ENCODE results near the gene UIMC1.

DNA sequence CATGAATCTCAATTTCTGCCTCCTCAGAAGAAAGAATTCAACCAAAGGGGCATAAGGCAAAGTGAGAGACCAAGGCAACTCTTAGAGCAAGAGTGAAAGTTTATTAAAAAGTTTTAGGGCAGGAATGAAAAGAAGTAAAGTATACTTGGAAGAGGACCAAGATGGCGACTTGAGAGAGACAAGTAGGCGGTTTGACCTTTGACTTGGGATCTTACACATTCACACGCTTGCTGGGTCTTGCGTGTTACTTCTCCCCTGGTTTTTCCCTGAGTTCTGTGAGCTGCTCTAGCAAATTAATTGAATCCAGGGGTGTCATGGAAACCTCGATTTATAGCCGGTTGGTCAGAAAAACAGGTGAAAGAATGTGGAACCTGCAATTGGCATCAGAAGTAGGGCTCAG lies 22.9 kb upstream of the UIMC1 start:
- TF ChIP-seq, protein P1, sequence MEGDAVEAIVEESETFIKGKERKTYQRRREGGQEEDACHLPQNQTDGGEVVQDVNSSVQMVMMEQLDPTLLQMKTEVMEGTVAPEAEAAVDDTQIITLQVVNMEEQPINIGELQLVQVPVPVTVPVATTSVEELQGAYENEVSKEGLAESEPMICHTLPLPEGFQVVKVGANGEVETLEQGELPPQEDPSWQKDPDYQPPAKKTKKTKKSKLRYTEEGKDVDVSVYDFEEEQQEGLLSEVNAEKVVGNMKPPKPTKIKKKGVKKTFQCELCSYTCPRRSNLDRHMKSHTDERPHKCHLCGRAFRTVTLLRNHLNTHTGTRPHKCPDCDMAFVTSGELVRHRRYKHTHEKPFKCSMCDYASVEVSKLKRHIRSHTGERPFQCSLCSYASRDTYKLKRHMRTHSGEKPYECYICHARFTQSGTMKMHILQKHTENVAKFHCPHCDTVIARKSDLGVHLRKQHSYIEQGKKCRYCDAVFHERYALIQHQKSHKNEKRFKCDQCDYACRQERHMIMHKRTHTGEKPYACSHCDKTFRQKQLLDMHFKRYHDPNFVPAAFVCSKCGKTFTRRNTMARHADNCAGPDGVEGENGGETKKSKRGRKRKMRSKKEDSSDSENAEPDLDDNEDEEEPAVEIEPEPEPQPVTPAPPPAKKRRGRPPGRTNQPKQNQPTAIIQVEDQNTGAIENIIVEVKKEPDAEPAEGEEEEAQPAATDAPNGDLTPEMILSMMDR (conservative IDR thresholded peaks at IDR 0.05; ENCODE audit: low read depth, low read length) = no peak
- TF ChIP-seq EZH2 (IDR thresholded peaks at IDR 0.05; ENCODE audit: low read length, unreplicated experiment) (no peak), EZH2phosphoT487 (IDR thresholded peaks at IDR 0.05; ENCODE audit: borderline replicate concordance, low read length) (no peak)

All from PC-3 (cell line).